GM19193 (cell line): ENCODE data around the gene RAB38.

Source experiments
- POLR2A ChIP-seq: IDR thresholded peaks from 4 replicates; pipeline ENCODE4 v1.6.1; 2011; ENCODE audit not compliant: insufficient read depth, insufficient read length; ENCODE audit errors: extremely low read depth

Gene RAB38

GRCh38 chr11:88146106-88146505 is 29.1 kb downstream of the RAB38 start:
- TF ChIP-seq POLR2A, result no peak

GRCh38 chr11:88139865-88140264 is 35.4 kb downstream of the RAB38 start:
- TF ChIP-seq POLR2A, result no peak

GRCh38 chr11:88131764-88132470 is 43.3 kb downstream of the RAB38 start:
- TF ChIP-seq POLR2A, result no peak

GRCh38 chr11:88122956-88123355 is 52.3 kb downstream of the RAB38 start:
- no peak for TF ChIP-seq POLR2A

GRCh38 chr11:88119561-88119960 is 55.7 kb downstream of the RAB38 start:
- no peak for TF ChIP-seq POLR2A

- TF ChIP-seq POLR2A, result no peak
Observed at GRCh38 chr11:88117281-88117858, 57.9 kb downstream of the RAB38 start.

- no peak for TF ChIP-seq POLR2A
Observed at GRCh38 chr11:88115828-88116755, 59.2 kb downstream of the RAB38 start.

- no peak for TF ChIP-seq POLR2A
Observed at GRCh38 chr11:88114486-88115045, 60.7 kb downstream of the RAB38 start.

- TF ChIP-seq POLR2A, result no peak
Observed at GRCh38 chr11:88106666-88107065, 68.6 kb downstream of the RAB38 start.

- TF ChIP-seq POLR2A, result no peak
Observed at GRCh38 chr11:88105951-88106350, 69.3 kb downstream of the RAB38 start.

- TF ChIP-seq POLR2A, result no peak
Observed at GRCh38 chr11:88105526-88105925, 69.7 kb downstream of the RAB38 start.

- TF ChIP-seq POLR2A, result no peak
Observed at GRCh38 chr11:88104408-88104807, 70.8 kb downstream of the RAB38 start.

GRCh38 chr11:88103337-88104206 is 71.7 kb downstream of the RAB38 start:
- no peak for TF ChIP-seq POLR2A

GRCh38 chr11:88102598-88102934 is 72.7 kb downstream of the RAB38 start:
- TF ChIP-seq POLR2A, result no peak
